PC-9 (cell line): Measurements from ENCODE around the gene MAFB.

ENCODE experiments used
- CTCF ChIP-seq: fragments of 200-600 bp; sonication (generic); conservative IDR thresholded peaks from 2 replicates; pipeline ENCODE4 v1.6.1; 2017; ENCODE audit warnings: mixed run types, antibody characterized with exemption, mild to moderate bottlenecking, moderate library complexity
- EZH2 ChIP-seq: fragments of 200-600 bp; sonication (generic); IDR thresholded peaks from 2 replicates; pipeline ENCODE4 v1.8.0; 2017; ENCODE audit warnings: antibody characterized with exemption, low read depth

GRCh38 chr20:40714109-40714508 lies 25.1 kb upstream of the MAFB start:
- no peak for TF ChIP-seq CTCF
- no peak for TF ChIP-seq EZH2
